ENCODE measurements around the gene P2RX6. TPM values are rescaled to one million over a fixed set of nuclear protein-coding genes. Genes with fewer than 3 reads are reported as not detected.

P2RX6 gene
- total and polyA plus RNA-seq, 2 of the 4 experiments (the other 2 are of a cell fraction) = 0.90 to 1.6 TPM

- TF ChIP-seq ELK1 (IDR thresholded peaks at IDR 0.05; ENCODE audit: borderline replicate concordance, low read depth, low read length) (no peak), SMC3 (IDR thresholded peaks at IDR 0.05; ENCODE audit: low read depth, low read length) (no peak), RCOR1 (IDR thresholded peaks at IDR 0.05; ENCODE audit: insufficient replicate concordance, low read length) (no peak), RFX5 (IDR thresholded peaks at IDR 0.05; ENCODE audit: low read depth, low read length) (no peak), RAD21 (IDR thresholded peaks at IDR 0.05; ENCODE audit: low read length) (no peak)
- BruUV-seq (replicated peaks) = no TSS peak
- Histone ChIP-seq H2AFZ (replicated peaks; ENCODE audit: low read length, poor library complexity) (no peak overlapping the region), H3K79me1 (ENCODE audit: low read depth in 1 of 2, low read length in 2 of 2) (peaks cover 16 to 26% of the 10 kb centered on the region in 2 experiments), H3K36me3 (ENCODE audit: control insufficient read depth, insufficient read depth, low read length) (no peaks in the 10 kb centered on the region), H4K5ac (ENCODE audit: low read depth, low read length) (no peak overlapping the region), H3K4me3 (ENCODE audit: insufficient read depth, low read depth, low read length) (no peak overlapping the region), H3K4me1 (ENCODE audit: control insufficient read depth, insufficient read depth, low read length) (peaks cover 10% of the 10 kb centered on the region), H3K56ac (ENCODE audit: extremely low read depth, insufficient read depth, low read length) (no peak overlapping the region), H3K14ac (replicated peaks; ENCODE audit: low read depth, low read length) (no peak overlapping the region), H3K23ac (ENCODE audit: low read depth, low read length) (no peak overlapping the region), H3K9me1 (ENCODE audit: insufficient read depth, low read length) (peaks cover 24% of the 10 kb centered on the region), H2AK9ac (replicated peaks; ENCODE audit: low read depth, low read length, poor library complexity) (no peak overlapping the region), H4K20me1 (ENCODE audit: insufficient read depth, low read length) (no peaks in the 10 kb centered on the region), H4K8ac (ENCODE audit: low read depth in 2 of 2, low read length in 2 of 2) (no peak overlapping the region), H2AK5ac (ENCODE audit: low read depth, low read length) (no peak overlapping the region), H2BK120ac (ENCODE audit: low read depth, low read length) (no peak overlapping the region), H2BK20ac (ENCODE audit: low read depth, low read length) (no peak overlapping the region), H3K9me3 (ENCODE audit: control insufficient read depth, insufficient read depth, low read length) (peaks cover 10% of the 10 kb centered on the region), H3K18ac (ENCODE audit: low read depth, low read length) (no peak overlapping the region), H2BK15ac (ENCODE audit: low read depth, low read length) (no peak overlapping the region), H3K4ac (ENCODE audit: low read depth, low read length) (no peak overlapping the region), H2BK5ac (ENCODE audit: low read depth, low read length, poor library complexity, severe bottlenecking) (no peak overlapping the region), H3K27me3 (ENCODE audit: control insufficient read depth, insufficient read depth, low read length) (peaks cover 2% of the 10 kb centered on the region; the same call in 1 of the 2 replicates), H3K4me2 (ENCODE audit: low read depth, low read length) (no peak overlapping the region), H3K27ac (ENCODE audit: insufficient read depth, low read length) (no peak overlapping the region), H4K91ac (ENCODE audit: insufficient read depth, low read depth, low read length) (no peak overlapping the region), H3K9ac (ENCODE audit: low read depth, low read length) (no peak overlapping the region)
- in situ Hi-C loops (cut with MboI; ENCODE audit: low sequenced_read_pairs) (no loop called here), intact Hi-C loops (cut with micrococcal nuclease) (no loop called here), dilution Hi-C loops (cut with HindIII; ENCODE audit: low sequenced_read_pairs, unreplicated experiment) (no loop called here)
- CTCF ChIA-PET = no interaction called here
- DNase-seq (no peak), ATAC-seq (ENCODE audit: low read depth) (no peak)
- 17% methylated on average over 1 of the region's 2 CpGs; no CpG with 5 or more reads in 1 of the 2 experiments for WGBS, 2 experiments (ENCODE audit: extremely low coverage in 2 of 2, insufficient read length in 1 of 2)
- POLR2A ChIA-PET (ENCODE audit: unreplicated experiment) = no interaction called here
Observed at GRCh38 chr22:20978419-20978818, 36.5 kb upstream of the P2RX6 start.
